ENCODE results near the gene COL4A2. TPM values are rescaled to one million over a fixed set of nuclear protein-coding genes. Genes with fewer than 3 reads are reported as not detected.

Gene COL4A2
- total and polyA plus RNA-seq, 12 donors, result 70.9 to 1,589 (median 171) TPM

GRCh38 chr13:110279684-110280083 is 27.4 kb upstream of the COL4A2 start:
- intact Hi-C loops (cut with DNase I), result no loop called here
- H3K4me3 ChIP-seq, result no peak overlapping the region
- peak in 1 of 7 donors; percentile 30 for DNase-seq
- TF ChIP-seq POLR2A (IDR thresholded peaks at IDR 0.05) (no peak), CTCF (IDR thresholded peaks at IDR 0.05) (no peak)
- no peaks in the 10 kb centered on the region for H3K36me3 ChIP-seq (replicated peaks in 1 of 2)
- H3K27me3 ChIP-seq, result no peaks in the 10 kb centered on the region
- 71 to 83% (median 75%) methylated on average over 4 of the region's 4 CpGs for WGBS, 4 donors
- peaks cover 0 to 24% of the 10 kb centered on the region in 2 donors for H3K4me1 ChIP-seq (replicated peaks in 1 of 2)
- peak overlapping the region in 1 of 5 donors; percentile 56 for H3K27ac ChIP-seq
- no peaks in the 10 kb centered on the region for H3K9me3 ChIP-seq (replicated peaks in 1 of 3)

GRCh38 chr13:110280231-110280813 is 26.8 kb upstream of the COL4A2 start:
- 80 to 83% (median 80%) methylated on average over 9 of the region's 9 CpGs for WGBS, 4 donors
- H3K4me3 ChIP-seq, result no peak overlapping the region
- no peaks in the 10 kb centered on the region for H3K9me3 ChIP-seq (replicated peaks in 1 of 3)
- TF ChIP-seq POLR2A (IDR thresholded peaks at IDR 0.05) (no peak), CTCF (IDR thresholded peaks at IDR 0.05) (no peak)
- no peaks in the 10 kb centered on the region for H3K27me3 ChIP-seq
- intact Hi-C loops (cut with DNase I), result no loop called here
- peak overlapping the region in 2 of 5 donors; percentile 28 to 44 for H3K27ac ChIP-seq
- no peaks in the 10 kb centered on the region for H3K36me3 ChIP-seq (replicated peaks in 1 of 2)
- DNase-seq, result peak in 1 of 7 donors; percentile 39
- peaks cover 0 to 24% of the 10 kb centered on the region in 2 donors for H3K4me1 ChIP-seq (replicated peaks in 1 of 2)

GRCh38 chr13:110280985-110281688 is 25.9 kb upstream of the COL4A2 start:
- Histone ChIP-seq H3K36me3 (replicated peaks in 1 of 2) (no peaks in the 10 kb centered on the region), H3K27ac (peak overlapping the region in 2 of 5 donors; percentile 28 to 44), H3K4me3 (no peak overlapping the region), H3K4me1 (replicated peaks in 1 of 2) (peaks cover 0 to 24% of the 10 kb centered on the region in 2 donors), H3K27me3 (no peaks in the 10 kb centered on the region), H3K9me3 (replicated peaks in 1 of 3) (no peaks in the 10 kb centered on the region)
- intact Hi-C loops (cut with DNase I), result no loop called here
- TF ChIP-seq POLR2A (IDR thresholded peaks at IDR 0.05), result no peak
- no peak for TF ChIP-seq CTCF (IDR thresholded peaks at IDR 0.05)
- 59 to 82% (median 67%) methylated on average over 6 to 7 of the region's 7 CpGs for WGBS, 4 donors
- peak in 1 of 7 donors; percentile 54 for DNase-seq

GRCh38 chr13:110281736-110282135 is 25.3 kb upstream of the COL4A2 start:
- peak in 1 of 7 donors; percentile 24 for DNase-seq
- H3K9me3 ChIP-seq (replicated peaks in 1 of 3), result no peaks in the 10 kb centered on the region
- intact Hi-C loops (cut with DNase I), result no loop called here
- H3K4me1 ChIP-seq (replicated peaks in 1 of 2), result peaks cover 0 to 22% of the 10 kb centered on the region in 2 donors
- H3K27ac ChIP-seq, result no peak overlapping the region
- H3K27me3 ChIP-seq, result no peaks in the 10 kb centered on the region
- 83 to 92% (median 87%) methylated on average over 5 of the region's 5 CpGs for WGBS, 4 donors
- no peak overlapping the region for H3K4me3 ChIP-seq
- TF ChIP-seq POLR2A (IDR thresholded peaks at IDR 0.05) (no peak), CTCF (IDR thresholded peaks at IDR 0.05) (no peak)
- H3K36me3 ChIP-seq (replicated peaks in 1 of 2), result no peaks in the 10 kb centered on the region
